Gastrocnemius medialis (tissue), 4 donors: ENCODE data around the gene MGMT.

ENCODE experiments used
- CTCF ChIP-seq, 5 experiments: fragments of 450-650 bp in 3 of 5; fragments of 200-600 bp in 2 of 5; sonication (generic) in 2 of 5; IDR thresholded peaks in 4 of 5; conservative IDR thresholded peaks in 1 of 5; 1 replicate in 4 of 5; 2 replicates in 1 of 5; pipeline ENCODE4 v1.5.1; 2016 to 2019; ENCODE audit warnings: antibody characterized with exemption in 5 of 5, mild to moderate bottlenecking in 3 of 5, moderate library complexity in 3 of 5
- POLR2A ChIP-seq, 2 donors: fragments of 450-650 bp; IDR thresholded peaks; one replicate each; pipeline ENCODE4 v1.6.1; 2017; ENCODE audit warnings: antibody characterized with exemption in 2 of 2, mild to moderate bottlenecking in 2 of 2, moderate library complexity in 2 of 2

DNA sequence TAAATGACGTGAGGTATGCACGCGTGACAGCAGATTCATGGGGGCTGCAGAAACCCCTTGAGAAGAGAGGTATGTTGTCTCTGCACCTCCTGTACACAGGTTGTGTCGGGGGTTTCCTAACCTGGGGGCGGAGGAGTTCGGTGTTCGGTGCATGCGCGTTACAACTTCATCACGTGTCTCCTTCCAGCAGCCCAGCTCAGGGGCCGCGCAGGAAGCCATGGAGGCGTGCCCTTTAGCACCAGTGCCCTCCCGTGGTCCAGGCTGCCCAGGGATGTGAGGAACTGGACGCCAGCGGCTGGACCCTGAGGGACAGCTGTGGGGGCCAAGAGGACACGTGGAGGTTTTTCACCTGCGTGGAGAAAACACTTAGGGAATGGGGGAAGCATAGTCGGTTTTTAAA lies 310.6 kb downstream of the MGMT start:
- no peak for TF ChIP-seq CTCF (IDR thresholded peaks at IDR 0.05 in 4 of 5, conservative IDR thresholded peaks at IDR 0.05 in 1 of 5)
- TF ChIP-seq POLR2A (IDR thresholded peaks at IDR 0.05) = no peak
